ENCODE measurements around the gene CPT2. TPM values are rescaled to one million over a fixed set of nuclear protein-coding genes. Genes with fewer than 3 reads are reported as not detected.

CPT2 gene
- total and polyA plus RNA-seq, 8 donors: 6.3 to 13.4 (median 10.9) TPM

Other genes with a start within 250 kb of the CPT2 start
- 10 to 100 TPM in 3 of 6 donors, 1 to 10 TPM in 3; 1.8 to 14.9 (median 7.8) TPM for gene PODN, start 134.6 kb upstream of the CPT2 start, total RNA-seq
- 10 to 100 TPM in 1 of 2 donors, 1 to 10 TPM in 1; 7.5 to 14.6 TPM for gene PODN, start 134.6 kb upstream of the CPT2 start, polyA plus RNA-seq
- not detected for gene SLC1A7, start 54.2 kb upstream of the CPT2 start, total RNA-seq
- under 1 TPM; 0.15 to 0.35 TPM for gene SLC1A7, start 54.2 kb upstream of the CPT2 start, polyA plus RNA-seq
- 10 to 100 TPM; 12.1 to 28.4 (median 16.2) TPM for gene CZIB, start 23.8 kb downstream of the CPT2 start, total RNA-seq
- gene CZIB, start 23.8 kb downstream of the CPT2 start, polyA plus RNA-seq: 10 to 100 TPM; 40.6 to 66.9 TPM
- 10 to 100 TPM in 5 of 6 donors, 1 to 10 TPM in 1; 7.8 to 16.7 (median 13.3) TPM for gene MAGOH, start 41.7 kb downstream of the CPT2 start, total RNA-seq
- gene MAGOH, start 41.7 kb downstream of the CPT2 start, polyA plus RNA-seq: 10 to 100 TPM; 42.0 to 56.3 TPM
- 1 to 10 TPM in 2 of 6 donors, under 1 TPM in 4; 0.08 to 2.3 (median 0.84) TPM for gene LRP8, start 131.2 kb downstream of the CPT2 start, total RNA-seq
- under 1 TPM; 0.34 to 0.40 TPM for gene LRP8, start 131.2 kb downstream of the CPT2 start, polyA plus RNA-seq

Measured in pancreas (tissue), 8 donors.